OCI-LY3 (cell line): ENCODE measurements around the gene DAND5.

ENCODE experiments used
- CTCF ChIP-seq: fragments of 200-600, 300-600 bp; sonication (generic); IDR thresholded peaks from 2 replicates; pipeline ENCODE4 v1.5.1; 2014; ENCODE audit warnings: antibody characterized with exemption, low read length, low read depth
- EZH2phosphoT487 ChIP-seq: fragments of 200-600 bp; shearing (Covaris generic); IDR thresholded peaks from 2 replicates; pipeline ENCODE4 v1.6.1; 2018; ENCODE audit warnings: antibody characterized with exemption, mixed run types, low read depth

GRCh38 chr19:13022859-13023636, 53.7 kb downstream of the DAND5 start:
- TF ChIP-seq CTCF = no peak
- no peak for TF ChIP-seq EZH2phosphoT487
